IPS-15b (cell line): ENCODE results near the gene WDR45B.

Experiments used
- H3K27me3 ChIP-seq: one replicate; pipeline ENCODE4 v1.6.1; 2013; ENCODE audit warnings: low read length; ENCODE audit not compliant: control insufficient read depth, insufficient read depth
- H3K36me3 ChIP-seq: one replicate; pipeline ENCODE4 v1.6.1; 2013; ENCODE audit warnings: low read length; ENCODE audit not compliant: control insufficient read depth, insufficient read depth
- H3K4me1 ChIP-seq: one replicate; pipeline ENCODE4 v1.6.1; 2013; ENCODE audit warnings: mild to moderate bottlenecking, low read length; ENCODE audit not compliant: control insufficient read depth, insufficient read depth
- H3K4me3 ChIP-seq: one replicate; pipeline ENCODE4 v1.5.1; 2013; ENCODE audit warnings: low read depth, low read length
- H3K9ac ChIP-seq: one replicate; pipeline ENCODE4 v1.6.1; 2013; ENCODE audit warnings: low read depth, mild to moderate bottlenecking, low read length
- H3K9me3 ChIP-seq: one replicate; pipeline ENCODE4 v1.6.1; 2013; ENCODE audit warnings: mild to moderate bottlenecking, low read length; ENCODE audit not compliant: control insufficient read depth, insufficient read depth

WDR45B gene

GRCh38 chr17:82687375-82687861, 39.2 kb upstream of the WDR45B start:
- H3K4me3 ChIP-seq = no peak overlapping the region
- no peaks in the 10 kb centered on the region for H3K36me3 ChIP-seq
- H3K9me3 ChIP-seq = no peaks in the 10 kb centered on the region
- no peaks in the 10 kb centered on the region for H3K27me3 ChIP-seq
- H3K9ac ChIP-seq = no peak overlapping the region
- no peaks in the 10 kb centered on the region for H3K4me1 ChIP-seq

- Histone ChIP-seq H3K4me3 (no peak overlapping the region), H3K9me3 (no peaks in the 10 kb centered on the region), H3K36me3 (no peaks in the 10 kb centered on the region), H3K27me3 (no peaks in the 10 kb centered on the region), H3K4me1 (no peaks in the 10 kb centered on the region), H3K9ac (no peak overlapping the region)
Observed at GRCh38 chr17:82686366-82687324, 38.4 kb upstream of the WDR45B start.

DNA sequence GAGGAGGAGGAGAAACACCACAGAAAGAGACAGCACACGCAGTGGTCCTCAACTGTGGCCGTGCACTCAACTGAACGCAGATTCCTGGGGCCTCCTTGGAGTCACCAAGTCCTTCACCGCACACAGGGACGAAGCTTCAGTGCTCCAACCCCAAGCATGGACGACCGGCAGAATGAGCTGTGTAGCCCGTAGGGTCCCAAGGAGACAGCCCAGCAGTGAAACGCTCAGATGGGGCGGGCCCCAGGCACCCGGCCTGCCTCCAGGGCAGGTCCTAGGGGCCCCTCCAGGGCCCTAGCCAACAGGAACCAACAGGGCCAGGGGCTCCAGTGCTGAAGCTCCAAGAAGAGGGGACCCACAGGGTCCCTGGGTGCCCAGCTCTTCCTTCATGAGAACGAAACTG, 37.0 kb upstream of the WDR45B start:
- Histone ChIP-seq H3K4me3 (no peak overlapping the region), H3K9ac (no peak overlapping the region), H3K9me3 (no peaks in the 10 kb centered on the region), H3K27me3 (no peaks in the 10 kb centered on the region), H3K36me3 (no peaks in the 10 kb centered on the region), H3K4me1 (no peaks in the 10 kb centered on the region)

GRCh38 chr17:82684228-82684841, 36.1 kb upstream of the WDR45B start:
- no peaks in the 10 kb centered on the region for H3K9me3 ChIP-seq
- H3K36me3 ChIP-seq = no peaks in the 10 kb centered on the region
- H3K27me3 ChIP-seq = no peaks in the 10 kb centered on the region
- H3K4me3 ChIP-seq = no peak overlapping the region
- H3K4me1 ChIP-seq = no peaks in the 10 kb centered on the region
- no peak overlapping the region for H3K9ac ChIP-seq

GRCh38 chr17:82683534-82683933, 35.3 kb upstream of the WDR45B start:
- no peaks in the 10 kb centered on the region for H3K9me3 ChIP-seq

DNA sequence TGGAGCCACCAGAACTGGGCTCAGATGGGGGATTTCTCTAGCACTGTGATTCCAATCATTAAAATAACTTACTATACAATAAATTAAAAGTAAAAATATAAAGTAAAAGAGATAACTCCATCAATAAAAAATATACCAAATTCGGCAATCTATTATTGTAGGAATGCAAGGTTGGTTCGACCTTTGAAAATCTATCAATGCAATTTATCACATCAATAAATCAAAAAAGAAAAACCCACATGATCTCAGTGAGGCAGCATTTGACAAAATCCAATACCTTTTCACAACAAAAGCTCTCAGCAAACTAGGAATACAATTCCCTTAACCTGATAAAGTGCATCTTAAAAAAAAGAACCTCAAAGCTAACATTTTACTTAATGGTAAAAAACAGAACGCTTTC, 33.3 kb upstream of the WDR45B start:
- no peak overlapping the region for H3K9ac ChIP-seq
- no peaks in the 10 kb centered on the region for H3K36me3 ChIP-seq
- no peaks in the 10 kb centered on the region for H3K9me3 ChIP-seq
- no peaks in the 10 kb centered on the region for H3K4me1 ChIP-seq
- no peaks in the 10 kb centered on the region for H3K27me3 ChIP-seq
- H3K4me3 ChIP-seq = no peak overlapping the region

More at GRCh38 chr17:82683534-82683933, 35.3 kb upstream of the WDR45B start:
- Histone ChIP-seq H3K4me3 (no peak overlapping the region), H3K4me1 (no peaks in the 10 kb centered on the region), H3K36me3 (no peaks in the 10 kb centered on the region), H3K9ac (no peak overlapping the region), H3K27me3 (no peaks in the 10 kb centered on the region)

DNA sequence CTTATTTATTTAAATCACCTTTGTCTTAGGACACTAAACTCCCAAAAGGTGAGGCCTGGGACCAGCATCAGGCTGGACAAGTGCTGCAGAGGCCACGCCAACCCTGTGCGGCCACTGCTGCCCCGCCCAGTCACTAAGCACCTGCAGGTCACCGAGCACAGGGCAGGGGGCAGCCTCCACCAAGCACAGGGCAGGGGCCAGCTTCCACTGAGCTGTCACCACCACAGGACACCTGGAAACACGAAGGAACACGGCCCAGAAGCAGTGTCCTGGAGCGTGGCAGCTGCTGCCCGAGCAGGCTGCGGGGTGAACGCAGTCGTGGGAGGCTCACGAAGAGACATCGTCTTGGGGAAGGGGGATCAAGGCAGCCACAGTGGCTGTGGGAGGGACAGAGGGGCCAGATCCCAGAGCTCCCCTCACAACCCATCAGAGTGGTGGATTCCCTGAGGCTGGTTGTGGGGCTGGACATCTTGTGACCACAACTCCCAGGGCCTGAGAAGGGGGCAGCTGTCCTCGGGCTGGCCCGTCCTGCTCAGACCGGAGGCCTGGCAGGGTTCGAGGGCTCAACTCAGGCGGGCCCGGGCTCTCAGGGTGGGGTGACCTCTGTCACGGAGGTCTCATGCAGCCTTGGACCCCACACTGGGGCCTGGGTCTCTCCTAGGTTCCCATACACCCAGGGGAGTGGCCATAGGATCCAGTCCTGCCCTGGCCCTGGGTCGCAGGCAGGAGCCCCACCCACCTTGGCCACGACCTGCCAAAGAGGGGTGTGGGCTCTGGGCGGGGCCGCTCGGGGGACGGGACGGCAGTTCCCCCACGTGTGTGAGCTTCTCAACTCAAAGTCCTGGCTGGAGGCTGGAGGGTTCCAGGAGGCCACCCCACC, 31.6 kb upstream of the WDR45B start:
- H3K36me3 ChIP-seq = no peaks in the 10 kb centered on the region
- no peak overlapping the region for H3K9ac ChIP-seq
- H3K27me3 ChIP-seq = no peaks in the 10 kb centered on the region
- H3K4me1 ChIP-seq = no peaks in the 10 kb centered on the region
- no peaks in the 10 kb centered on the region for H3K9me3 ChIP-seq
- no peak overlapping the region for H3K4me3 ChIP-seq

DNA sequence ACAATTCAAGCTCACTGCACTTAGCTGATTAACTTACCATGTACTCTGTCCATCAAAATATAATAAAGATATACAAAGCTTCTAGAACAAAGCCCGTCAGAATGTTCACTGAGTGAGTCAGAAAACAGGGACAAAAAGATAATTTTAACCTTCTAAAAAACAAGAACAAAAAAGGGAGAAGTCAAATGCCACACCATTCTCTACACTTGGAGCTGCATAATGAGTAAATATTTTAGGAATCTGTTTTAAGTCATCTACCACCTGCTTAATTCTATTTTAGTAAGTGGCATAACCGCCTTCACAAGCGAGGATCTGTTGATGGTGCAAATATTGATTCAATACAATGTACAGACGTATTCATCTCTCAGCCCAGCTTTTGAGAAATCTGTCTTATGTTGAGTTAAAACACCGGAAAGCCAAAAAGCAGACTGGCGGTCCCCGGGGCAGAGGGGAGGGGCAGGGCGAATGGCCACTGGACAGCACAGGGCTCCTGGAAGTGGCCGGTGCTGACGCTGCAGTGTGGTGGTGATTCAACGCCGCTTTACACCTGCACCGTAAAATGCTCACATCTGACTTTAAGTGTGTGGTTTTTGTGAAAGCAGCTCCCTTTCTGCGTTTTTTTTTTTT, 30.1 kb upstream of the WDR45B start:
- H3K9me3 ChIP-seq = no peaks in the 10 kb centered on the region
- H3K4me3 ChIP-seq = no peak overlapping the region
- no peak overlapping the region for H3K9ac ChIP-seq
- H3K4me1 ChIP-seq = no peaks in the 10 kb centered on the region
- no peaks in the 10 kb centered on the region for H3K27me3 ChIP-seq
- H3K36me3 ChIP-seq = no peaks in the 10 kb centered on the region

- no peaks in the 10 kb centered on the region for H3K36me3 ChIP-seq
- H3K9ac ChIP-seq = no peak overlapping the region
- H3K4me1 ChIP-seq = no peaks in the 10 kb centered on the region
- no peaks in the 10 kb centered on the region for H3K27me3 ChIP-seq
- no peak overlapping the region for H3K4me3 ChIP-seq
- H3K9me3 ChIP-seq = no peaks in the 10 kb centered on the region
Observed at GRCh38 chr17:82677353-82677925, 29.2 kb upstream of the WDR45B start.

DNA sequence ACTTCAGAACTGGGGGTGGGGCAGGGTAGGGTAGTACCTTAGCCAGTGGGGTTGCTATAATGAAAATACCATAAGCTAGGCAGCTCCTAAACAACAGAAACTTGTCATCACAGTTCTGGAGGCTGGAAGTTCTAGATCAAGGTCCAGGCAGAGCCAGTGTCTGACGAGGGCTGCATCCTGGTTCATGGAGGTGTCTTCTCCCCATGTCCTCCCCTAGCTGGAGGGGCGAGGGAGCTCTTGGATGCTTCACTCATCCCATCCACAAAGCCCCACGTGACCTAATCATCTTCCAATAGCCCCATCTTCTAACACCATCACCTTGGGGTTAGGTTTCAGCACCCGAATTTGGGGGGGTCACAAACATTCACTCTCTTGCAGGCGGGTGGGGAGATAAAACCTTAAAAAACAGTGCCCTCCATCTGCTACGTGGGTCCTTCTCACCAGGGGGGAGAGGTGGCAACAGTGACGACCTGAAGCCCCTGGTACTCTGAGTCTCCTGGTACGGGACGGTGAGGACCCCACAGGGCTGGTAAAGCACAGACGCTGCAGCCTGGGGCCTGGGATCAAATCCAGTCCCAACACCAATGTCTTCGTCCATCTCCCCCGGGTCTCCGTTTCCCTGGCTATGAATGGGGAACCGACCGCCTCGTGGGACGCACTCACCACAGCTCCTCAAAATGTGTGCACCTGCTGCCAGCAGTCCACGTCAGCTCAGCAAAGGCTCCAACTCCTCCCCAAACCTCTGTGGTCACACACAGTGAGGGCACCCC, 27.4 kb upstream of the WDR45B start:
- H3K36me3 ChIP-seq = no peaks in the 10 kb centered on the region
- no peaks in the 10 kb centered on the region for H3K27me3 ChIP-seq
- H3K9ac ChIP-seq = no peak overlapping the region
- H3K4me3 ChIP-seq = no peak overlapping the region
- H3K4me1 ChIP-seq = no peaks in the 10 kb centered on the region
- no peaks in the 10 kb centered on the region for H3K9me3 ChIP-seq
